Measurements from ENCODE around the gene SIGLECL1.

Gene SIGLECL1

GRCh38 chr19:51297406-51297805, 46.5 kb downstream of the SIGLECL1 start:
- DNase-seq: no peak

DNA sequence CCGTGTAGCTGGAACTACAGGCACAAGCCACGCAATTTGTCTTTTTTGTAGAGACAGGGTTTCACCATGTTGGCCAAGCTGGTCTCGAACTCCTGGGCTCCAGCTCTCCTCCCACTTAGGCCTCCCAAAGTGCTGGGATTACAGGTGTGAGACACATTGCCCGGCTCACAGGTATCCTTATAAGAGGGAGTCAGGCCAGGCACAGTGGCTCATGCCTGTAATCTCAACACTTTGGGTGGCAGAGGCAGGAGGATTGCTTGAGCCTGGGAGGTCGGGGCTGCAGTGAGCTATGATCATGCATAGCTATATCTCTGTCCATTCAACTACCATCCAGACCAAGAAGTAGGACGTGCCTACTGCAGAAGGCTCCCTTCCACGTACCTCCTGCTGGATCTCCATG, 50.4 kb downstream of the SIGLECL1 start:
- DNase-seq: no peak

- DNase-seq: no peak
These were observed 54.6 kb downstream of the SIGLECL1 start for GRCh38 chr19:51305479-51305878.

DNA sequence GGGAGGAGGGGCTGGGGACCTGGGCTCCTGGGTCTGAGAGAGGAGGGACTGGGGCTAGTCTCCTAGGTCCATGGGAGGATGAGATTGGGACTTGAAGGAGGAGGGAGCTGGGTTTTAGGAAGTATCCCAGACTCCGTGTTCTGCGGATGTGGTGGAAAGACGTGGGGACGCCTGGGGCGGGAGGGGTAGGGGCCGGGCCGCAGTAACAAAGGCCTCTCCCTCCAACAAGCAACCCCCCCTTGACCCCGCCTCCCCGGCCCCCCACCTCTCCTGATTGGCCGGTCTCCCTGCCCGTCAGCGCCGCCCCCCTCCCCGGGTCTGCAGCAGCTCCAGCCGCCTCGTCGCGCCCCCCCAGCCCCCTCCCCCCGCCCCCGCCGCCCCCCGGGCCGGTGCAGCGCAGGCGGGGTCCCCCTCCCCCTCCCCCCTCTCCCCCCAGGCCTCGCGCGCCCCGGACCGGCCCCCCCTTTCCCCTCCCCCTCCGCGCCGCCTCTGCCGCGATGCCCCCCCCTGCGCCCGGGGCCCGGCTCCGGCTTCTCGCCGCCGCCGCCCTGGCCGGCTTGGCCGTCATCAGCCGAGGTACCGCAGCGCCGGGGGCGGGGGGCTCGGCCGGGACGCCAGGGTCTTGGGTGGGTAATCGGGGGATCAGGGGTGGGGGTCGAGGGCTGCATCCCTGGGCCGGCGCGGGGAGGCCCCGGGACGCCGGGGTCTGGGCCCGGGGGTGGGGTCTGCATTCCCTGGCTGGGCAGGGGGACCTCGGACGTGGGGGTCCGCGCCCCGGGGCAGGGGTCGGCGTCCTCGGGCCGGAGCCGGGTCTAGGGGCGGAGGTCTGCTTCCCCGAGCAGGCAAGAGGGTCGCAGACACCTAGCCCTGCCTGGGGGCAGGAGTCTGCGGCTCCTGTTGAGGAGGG, 60.7 kb downstream of the SIGLECL1 start, which contains the start of gene IGLON5:
Gene IGLON5, plus strand, starts transcription at position 294 of the 907 bp plus-strand sequence. Its CDS starts 204 bp downstream, at position 498.
- DNase-seq: no peak

DNA sequence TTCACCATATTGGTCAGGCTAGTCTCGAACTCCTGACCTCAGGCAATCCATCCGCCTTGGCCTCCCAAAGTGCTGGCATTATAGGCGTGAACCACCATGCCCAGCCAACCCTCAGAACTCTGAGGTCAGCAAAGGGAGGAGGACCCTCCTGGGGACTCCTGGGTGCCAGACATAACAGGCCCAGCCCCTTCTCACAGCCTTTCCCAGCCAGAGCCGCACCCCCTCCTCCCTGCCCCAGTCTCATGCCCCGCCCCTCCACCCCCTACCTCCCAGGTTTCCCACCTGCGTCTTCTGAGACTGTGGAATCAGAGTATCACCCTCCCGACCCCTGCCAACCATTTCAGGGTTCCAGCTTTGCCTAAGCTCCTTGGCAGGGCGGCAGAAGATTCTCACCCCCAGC, 65.8 kb downstream of the SIGLECL1 start:
- no peak for DNase-seq

DNA sequence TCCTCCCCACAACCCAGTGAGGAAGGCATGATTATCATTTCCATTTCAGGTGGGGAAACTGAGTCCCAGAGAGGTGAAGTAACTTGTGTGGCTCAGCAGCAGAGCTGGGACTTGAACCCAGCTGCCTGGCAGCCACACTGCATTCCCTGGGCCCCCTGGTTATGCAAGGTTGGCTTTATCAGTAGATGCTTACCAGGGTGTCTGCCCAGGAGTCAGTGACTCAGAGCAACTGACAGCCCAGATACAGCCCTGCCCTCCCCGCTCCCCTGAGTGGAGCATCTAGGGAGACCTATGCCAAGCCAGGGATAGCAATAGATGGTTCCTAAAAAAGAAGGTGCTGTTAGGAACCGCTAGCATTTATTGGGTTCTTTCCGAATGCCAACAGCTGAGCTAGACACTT, 66.5 kb downstream of the SIGLECL1 start:
- no peak for DNase-seq

- no peak for DNase-seq
These were observed 67.1 kb downstream of the SIGLECL1 start for GRCh38 chr19:51317968-51318367.

All from activated CD4-positive, alpha-beta T cell treated with anti-CD3 and anti-CD28 coated beads for 4 hours (primary cell).